ENCODE data around the gene CNPY3.

The CNPY3 gene

DNA sequence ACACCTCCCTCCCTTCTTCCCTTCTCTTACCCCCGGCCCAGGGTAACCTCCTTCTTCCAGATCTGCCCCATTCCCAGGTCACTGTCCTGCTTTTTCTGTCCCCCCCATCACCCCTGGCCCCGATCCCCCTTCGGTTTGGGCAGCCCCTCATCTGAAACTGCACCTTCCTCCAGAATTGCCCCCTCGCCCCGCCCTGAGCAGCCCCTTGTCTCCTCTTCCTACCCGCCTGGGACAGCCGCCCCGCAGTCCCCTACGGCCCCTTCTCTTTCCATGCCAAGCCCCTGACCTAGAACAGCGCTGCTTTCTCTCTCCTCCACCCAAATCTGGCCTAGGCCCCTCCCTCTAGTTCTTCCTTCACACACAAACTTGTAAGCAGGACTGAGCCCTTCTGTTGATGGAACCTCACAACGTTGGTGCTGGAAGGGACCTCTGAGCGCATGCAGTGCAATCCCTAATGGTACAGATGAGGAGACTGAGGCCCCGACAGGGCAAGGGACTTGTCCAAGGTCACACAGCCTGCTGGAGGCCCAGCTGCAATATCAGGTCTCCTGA is 55.7 kb downstream of the CNPY3 start:
- no peak for DNase-seq

- DNase-seq: no peak
Measured at GRCh38 chr6:42987533-42988451, 58.5 kb downstream of the CNPY3 start.

DNA sequence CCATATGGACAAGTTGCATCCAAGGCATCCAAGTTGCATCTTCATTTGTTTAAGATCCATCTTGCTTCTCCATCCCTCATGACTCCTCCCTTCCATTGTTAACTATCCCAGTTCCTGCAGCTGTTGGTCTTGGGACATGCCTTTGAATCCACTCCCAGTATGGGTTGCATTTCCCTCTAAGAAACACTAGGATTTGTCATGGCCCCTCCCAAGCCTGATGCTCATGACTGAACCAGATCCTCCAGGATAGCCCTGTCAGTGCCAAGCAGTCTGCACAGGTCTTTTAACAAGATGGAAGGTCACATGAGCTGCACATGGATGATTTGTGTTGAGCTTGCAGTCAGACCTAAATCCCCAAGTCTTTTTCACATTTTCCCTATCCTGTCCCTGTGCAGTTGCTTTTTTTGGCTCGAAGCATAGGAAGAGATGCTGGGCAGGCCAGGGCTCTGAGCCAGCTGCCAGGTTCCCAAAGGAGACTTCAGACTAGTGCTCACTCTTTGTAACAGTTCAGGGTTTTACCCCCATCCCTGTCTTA is 59.3 kb downstream of the CNPY3 start:
- no peak for DNase-seq

All from NCI-H146 (cell line).